Left forelimb (tissue), 1 donor: Measurements from ENCODE around the gene SGPP1.
A peak's percentile ranks its signal among the peaks of the same experiment; 100 is the strongest.
"Not testable (repeated sequence)": the region's sequence is repeated elsewhere in the genome, so short reads cannot be mapped to it uniquely, and the experiment has no call there.

Source experiments
- DNase-seq: peaks from one replicate; pipeline ENCODE4 v3.0.0-alpha.2; 2018; ENCODE audit warnings: low spot score

SGPP1 gene, protein sequence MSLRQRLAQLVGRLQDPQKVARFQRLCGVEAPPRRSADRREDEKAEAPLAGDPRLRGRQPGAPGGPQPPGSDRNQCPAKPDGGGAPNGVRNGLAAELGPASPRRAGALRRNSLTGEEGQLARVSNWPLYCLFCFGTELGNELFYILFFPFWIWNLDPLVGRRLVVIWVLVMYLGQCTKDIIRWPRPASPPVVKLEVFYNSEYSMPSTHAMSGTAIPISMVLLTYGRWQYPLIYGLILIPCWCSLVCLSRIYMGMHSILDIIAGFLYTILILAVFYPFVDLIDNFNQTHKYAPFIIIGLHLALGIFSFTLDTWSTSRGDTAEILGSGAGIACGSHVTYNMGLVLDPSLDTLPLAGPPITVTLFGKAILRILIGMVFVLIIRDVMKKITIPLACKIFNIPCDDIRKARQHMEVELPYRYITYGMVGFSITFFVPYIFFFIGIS

DNA sequence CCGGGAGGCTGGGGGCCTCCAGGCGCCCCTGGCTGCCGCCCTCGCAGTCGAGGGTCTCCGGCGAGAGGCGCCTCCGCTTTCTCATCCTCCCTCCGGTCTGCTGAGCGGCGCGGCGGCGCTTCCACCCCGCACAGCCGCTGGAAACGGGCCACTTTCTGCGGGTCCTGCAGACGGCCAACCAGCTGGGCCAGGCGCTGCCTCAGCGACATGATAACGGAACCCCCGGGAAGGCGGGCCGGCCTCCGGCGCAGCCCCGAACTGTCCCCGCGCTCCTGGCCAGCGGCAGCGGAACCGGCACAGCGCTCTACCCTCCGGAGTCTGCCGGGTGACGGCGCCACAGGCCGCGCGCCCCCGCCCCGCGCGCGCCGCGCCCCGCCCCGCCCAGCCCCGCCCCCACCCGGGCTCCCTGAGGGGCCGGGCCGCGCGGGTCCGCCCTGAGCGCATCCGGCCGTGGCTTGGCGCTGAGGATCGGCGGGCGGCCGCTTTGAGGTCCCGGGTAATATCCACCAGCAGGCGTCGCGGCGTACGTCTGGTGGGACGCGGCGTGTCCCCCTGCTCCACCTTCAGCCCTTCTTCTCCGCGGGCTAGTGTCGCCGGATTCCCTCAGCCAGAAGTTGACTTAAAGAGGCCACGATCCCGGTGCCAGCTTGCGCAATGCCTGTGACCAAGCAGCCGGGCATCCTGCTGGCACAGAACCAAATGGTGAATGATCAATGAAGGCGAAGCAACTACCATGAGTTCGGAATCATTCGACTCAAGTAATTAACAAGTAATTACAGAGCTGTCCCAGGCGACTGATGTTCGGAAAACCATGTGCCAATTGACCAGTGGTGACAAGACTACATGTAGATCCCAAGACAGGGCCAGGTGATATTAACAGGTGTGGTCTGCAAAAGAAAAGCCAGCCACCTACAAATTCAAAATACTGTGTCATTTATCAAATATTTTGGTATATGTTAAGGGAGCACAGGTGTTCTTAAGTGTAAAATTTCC lies at the start of gene SGPP1:
Gene SGPP1 (minus strand): TSS at position 330 of the 993 bp plus-strand sequence. CDS start 121 bp downstream, at position 209.
- DNase-seq, result peak; percentile 86

DNA sequence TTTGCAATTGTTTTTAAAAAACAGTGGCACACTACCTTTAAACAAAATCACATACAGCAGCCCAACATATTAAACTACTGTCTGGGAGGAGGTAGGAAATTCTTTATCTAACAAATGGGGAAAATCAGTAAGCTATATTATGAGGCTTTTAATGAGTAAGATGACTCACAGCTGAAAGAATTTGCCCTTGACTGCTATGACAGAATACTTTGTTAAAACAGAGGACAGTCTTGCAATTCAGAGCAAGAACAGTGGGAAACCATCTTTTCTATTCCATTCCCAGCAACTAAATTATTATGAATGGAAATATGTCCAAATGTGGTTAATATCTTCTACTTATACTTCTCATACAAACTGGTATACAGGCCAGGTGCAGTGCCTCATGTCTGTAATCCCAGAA lies 49.2 kb upstream of the SGPP1 start:
- DNase-seq, result no peak

DNA sequence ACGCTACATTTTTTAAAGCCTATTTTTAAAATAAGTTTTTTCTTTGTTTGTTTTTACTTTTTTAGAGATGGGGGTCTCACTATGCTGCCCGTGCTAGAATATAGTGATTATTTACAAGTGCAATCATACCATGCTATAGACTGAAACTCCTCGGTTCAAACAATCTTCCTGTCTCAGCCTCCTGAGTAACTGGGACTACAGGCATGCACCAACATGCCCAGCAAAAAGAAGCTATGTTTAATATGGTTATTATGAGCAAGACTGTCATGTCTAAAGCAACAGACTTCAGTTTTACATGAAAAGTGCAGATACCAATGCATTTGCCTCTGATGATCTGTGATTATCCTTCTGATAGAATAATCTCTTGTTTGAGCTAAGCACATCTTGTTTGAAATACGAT lies 45.6 kb upstream of the SGPP1 start:
- DNase-seq, result no peak

DNA sequence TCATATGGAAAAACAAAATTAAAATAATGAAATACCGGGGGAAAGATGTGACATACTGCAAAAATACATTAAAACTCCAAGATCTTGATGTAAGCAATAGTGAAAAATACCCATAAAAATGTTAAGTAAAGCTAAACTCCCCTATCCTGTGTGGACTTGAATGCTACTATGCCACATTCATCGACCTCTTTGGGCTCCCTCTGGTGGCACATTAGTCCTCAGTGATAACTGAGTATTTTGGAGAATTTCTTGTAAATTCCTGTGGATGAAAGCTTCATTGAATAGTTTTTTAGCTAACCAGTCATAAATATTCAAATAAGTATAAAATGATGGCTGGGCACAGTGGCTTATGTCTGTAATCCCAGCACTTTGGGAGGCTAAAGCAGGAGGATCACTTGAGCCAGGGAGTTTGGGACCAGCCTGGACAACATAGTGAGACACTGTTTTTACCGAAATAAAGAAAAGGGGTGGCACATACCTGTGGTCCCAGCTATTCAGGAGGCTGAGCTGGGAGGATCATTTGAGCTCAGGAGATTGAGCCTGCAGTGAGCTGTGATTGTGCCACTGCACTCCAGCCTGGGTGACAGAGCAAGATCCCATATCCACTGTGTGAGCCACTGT lies 42.4 kb upstream of the SGPP1 start:
- no peak for DNase-seq

DNA sequence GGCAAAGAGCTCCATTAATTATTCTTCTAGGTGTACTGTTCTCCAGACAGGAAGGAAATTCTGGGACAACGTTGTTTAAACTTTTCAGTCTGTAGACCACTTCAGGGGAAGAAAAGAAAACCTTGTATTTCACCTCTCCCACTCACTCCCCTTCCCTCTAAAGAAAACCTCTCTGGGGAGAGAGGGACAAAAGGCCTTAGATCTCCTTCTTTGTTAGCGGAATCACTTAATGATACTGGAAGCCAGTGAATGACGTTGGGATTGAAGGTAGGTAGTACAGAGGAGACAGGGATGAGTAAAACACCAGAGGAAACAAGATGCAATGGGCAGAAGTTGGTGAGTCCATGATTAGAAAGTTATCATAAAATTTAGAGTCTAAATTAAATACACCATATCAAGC lies 38.7 kb upstream of the SGPP1 start:
- DNase-seq, result no peak

DNA sequence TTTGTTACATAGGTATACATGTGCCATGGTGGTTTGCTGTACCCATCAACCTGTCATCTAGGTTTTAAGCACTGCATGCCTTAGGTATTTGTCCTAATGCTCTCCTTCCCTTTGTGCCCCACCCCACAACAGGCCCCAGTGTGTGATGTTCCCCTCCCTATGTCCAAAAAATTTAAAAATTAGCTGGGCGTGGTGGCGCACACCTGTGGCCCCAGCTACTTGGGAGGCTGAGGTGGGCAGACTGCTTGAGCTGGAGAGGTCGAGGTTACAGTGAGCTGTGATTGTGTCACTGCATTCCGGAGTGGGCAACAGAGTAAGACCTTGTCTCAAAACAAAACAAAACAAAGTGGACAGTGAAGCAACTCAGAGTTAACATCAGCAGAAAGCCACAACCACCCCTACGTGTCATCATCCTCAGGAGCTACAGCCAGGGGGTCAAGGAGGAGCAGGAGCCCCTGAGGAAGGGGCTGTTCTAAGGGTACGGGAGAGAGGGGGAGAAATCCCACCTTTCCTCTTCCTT lies 36.8 kb upstream of the SGPP1 start:
- no peak for DNase-seq

DNA sequence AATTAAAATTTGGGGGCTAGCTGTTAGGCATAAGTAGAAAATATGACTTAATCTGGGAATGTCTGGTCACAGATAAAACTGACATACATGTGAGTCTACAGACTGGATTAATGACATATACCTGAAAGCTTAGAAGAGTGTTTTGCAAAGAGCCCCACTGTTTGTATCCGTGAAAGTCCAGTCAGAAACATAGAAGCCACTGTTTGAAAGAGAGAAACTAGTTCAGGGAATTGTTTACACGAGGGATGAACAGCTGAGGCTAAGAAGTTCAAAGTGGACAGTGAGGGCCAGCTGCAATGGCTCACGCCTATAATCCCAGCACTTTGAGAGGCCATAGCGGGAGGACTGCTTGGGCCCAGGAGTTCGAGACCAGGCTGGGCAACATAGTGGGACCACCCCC lies 36.2 kb upstream of the SGPP1 start:
- no peak for DNase-seq

DNA sequence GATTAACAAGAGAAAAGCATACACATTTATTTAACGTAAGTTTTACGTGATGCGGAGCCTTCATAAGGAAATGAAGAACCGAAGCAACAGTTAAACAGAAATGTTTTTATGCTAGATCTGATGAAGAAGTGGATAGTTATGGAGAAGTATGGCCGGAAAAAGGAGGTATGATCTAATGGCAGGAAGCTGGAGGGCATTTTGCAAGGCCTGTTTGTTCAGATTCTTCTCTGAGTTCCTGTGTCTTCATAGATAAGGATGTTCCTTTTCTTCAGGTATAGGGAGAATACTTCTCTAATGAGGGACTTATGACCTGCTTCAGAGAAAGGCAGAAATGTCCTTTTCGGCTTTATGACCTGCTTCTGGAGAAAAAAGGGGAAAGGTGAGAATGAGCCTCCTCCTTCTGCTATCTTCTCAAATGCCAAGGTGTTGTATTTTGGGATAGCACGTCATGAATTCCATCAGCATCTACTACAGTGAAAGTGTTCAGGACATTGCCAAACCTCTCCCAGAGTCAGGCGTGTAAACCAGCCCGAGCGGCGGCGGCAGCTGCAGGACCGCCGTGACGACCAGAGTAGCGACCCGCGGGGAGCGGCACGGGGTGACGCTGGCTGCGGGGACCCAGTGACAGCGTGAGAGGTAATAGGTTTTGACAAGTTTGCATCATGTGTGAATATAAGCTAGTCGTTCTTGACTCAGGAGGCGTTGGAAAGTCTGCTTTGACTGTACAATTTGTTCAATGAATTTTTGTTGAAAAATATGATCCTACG lies 33.7 kb upstream of the SGPP1 start:
- no peak for DNase-seq

DNA sequence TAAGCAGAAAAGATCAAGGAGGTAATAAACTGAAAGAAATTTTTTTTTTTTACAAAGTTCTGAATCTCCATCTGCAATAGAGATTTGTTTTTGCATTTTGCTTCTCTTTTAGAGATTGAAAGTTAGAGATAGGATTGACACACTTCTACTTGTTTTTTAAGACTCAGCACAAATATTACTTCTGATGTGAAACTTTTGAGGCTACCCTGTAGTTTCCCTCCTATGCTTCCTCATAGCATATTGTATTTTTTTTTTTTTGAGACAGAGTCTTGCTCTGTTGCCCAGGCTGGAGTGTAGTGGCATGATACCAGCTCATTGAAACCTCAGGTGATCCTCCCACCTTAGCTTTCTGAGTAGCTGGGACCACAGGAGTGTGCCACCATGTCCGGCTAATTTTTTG lies 32.1 kb upstream of the SGPP1 start:
- no peak for DNase-seq

DNA sequence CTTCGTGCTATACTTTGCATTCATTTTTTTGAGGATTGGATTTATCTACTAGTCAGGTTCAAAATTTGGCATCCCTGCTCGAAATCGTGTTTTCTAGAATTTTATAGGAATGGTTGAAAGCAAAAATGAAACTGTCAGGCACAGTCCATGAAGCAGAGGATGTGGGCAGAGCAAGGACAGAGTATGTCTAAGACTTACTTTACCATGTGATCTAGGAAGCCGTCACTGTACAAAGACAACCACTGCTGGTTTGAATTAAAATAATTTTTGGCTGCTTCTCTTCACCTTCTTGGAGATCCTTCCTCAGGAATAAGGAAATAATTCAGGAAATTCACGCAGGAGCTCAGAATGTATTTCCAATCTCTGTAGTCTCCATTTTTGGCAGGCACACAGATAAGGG lies 31.6 kb upstream of the SGPP1 start:
- no peak for DNase-seq

DNA sequence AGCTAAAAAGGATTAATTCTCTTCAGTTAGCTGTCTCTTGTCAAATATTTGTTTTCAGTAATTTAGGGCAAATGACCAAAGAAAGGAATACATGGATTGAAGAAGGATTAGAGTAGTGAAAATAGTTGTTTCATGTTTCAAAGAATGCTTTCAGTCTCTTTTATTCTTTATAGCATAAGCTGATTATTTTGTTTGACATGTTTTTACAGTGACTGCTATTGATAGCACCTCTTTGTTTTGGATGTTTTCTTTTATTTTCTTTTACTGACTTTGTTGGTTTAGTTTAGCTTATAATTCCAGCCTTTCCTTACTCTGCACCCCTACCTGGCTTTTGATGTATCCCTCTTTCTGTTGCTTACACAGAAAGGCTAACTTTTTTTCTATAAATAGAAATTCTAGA lies 29.3 kb upstream of the SGPP1 start:
- DNase-seq, result no peak

DNA sequence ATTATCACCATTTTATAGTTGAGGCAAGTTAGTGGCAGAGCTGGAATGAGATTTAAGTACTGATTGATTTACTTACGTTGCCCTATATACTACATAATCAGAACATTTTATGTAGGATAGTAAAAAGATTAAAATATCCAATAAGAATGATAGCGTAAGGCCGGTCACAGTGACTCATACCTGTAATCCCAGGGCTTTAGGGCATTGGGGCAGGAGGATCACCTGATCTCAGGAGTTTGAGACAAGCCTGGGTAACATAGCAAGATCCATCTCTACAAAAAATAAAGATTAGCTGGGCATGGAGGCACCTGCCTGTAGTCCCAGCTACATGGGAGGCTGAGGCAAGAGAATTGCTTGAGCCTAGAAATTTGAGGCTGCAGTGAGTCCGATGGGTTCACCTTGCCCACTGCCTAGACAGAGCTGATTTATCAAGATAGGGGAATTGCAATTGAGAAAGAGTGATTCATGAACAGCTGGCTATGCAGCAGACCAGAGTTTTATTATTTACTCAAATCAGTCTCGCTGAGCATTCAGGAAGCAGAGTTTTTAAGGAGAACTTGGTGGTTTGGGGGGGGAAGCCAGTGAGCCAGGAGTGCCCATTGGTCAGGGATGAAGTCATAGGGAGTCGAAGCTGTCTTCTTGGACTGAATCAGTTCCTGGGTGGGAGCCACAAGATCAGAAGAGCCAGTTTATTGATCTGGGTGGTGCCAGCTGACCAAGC lies 24.7 kb upstream of the SGPP1 start:
- DNase-seq, result no peak

DNA sequence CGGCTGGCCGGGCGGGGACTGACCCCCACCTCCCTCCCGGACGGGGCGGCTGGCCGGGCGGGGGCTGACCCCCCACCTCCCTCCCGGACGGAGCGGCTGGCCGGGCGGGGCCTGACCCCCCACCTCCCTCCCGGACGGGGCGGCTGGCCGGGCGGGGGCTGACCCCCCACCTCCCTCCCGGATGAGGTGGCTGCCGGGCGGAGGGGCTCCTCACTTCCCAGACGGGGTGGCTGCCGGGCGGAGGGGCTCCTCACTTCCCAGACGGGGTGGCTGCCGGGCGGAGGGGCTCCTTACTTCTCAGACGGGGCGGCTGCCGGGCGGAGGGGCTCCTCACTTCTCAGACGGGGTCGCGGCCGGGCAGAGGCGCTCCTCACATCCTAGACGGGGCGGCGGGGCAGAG lies 23.2 kb upstream of the SGPP1 start:
- not testable (repeated sequence) for DNase-seq

DNA sequence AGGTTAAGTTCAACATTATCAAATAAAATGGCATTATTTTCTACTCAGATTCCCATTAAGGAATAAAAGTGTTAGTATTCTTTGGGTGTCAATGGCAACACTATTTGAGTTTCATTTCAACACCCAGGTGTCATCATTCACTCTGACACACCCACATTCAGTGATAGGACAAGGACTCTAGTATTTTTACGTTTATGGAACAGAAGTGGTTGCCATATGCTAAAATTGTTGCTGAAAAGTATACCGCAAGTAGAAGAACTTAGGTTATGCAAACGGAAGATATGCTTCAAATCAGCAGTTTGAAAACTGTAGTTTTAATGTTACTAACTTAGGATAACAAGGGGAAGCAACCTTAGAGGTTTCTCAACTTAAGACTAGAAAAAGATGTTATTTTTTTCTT lies 20.0 kb upstream of the SGPP1 start:
- no peak for DNase-seq

DNA sequence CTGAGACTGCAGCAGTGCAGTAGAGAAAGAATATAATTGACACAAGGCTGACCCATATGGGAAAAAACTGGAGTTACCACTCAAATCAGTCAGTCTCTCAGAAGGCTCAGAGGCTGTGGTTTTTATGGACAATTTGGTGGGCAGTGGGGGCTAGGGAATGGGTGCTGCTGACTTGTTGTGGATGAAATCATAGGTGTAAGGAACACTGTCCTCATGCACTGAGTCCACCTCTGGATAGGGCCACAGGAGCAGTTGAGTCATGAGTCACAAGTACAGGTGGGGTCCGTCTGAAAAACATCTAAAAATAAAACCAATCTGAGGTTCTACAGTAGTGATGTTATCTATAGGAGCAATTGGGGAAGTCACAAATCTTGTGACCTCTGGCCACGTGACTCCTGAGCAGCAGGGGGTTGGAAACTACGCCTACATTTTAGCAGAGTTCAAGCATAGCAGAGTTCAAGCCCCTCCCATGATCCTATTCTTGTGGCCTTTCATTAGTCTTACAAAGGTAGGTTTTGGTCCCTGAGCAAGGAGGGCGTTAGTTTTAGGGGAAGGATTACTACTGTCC lies 18.1 kb upstream of the SGPP1 start:
- no peak for DNase-seq

DNA sequence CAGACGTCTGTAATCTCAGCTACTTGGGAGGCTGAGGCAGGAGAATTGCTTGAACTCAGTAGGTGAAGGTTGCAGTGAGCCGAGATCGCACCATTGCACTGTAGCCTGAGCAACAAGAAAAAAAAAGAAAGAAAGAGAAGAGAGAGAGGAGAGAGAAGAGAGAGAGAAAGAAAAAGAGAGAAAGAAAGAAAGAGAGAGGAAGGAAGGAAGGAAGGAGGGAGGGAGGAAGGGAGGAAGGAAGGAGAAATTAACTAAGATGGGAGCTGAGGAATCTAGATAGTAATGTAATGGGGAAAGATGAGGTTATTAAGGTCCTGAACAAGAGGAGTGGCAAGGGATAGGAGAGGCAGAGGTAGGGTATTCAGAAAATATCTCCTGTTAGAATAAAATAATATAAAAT lies 17.4 kb upstream of the SGPP1 start:
- DNase-seq, result no peak

DNA sequence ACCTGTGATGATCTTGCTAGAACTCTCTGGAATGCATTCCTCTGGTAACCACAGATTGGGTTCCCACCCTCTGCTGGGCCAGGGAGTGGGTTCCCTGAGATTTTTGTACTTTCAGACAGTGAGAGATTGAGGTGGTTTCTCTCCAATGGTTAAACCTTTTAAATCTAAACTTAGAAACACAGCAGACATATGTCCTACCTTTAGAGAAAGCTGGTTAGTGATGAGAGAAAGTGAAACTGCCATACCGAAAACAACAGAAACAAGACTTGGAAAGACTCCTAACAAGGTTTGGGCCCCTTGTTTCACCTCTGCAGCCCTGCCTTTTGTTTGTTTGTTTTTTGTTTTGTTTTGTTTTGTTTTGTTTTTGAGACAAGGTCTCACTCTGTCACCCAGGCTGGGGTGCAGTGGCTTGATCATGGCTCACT lies 9.7 kb upstream of the SGPP1 start:
- DNase-seq, result no peak

DNA sequence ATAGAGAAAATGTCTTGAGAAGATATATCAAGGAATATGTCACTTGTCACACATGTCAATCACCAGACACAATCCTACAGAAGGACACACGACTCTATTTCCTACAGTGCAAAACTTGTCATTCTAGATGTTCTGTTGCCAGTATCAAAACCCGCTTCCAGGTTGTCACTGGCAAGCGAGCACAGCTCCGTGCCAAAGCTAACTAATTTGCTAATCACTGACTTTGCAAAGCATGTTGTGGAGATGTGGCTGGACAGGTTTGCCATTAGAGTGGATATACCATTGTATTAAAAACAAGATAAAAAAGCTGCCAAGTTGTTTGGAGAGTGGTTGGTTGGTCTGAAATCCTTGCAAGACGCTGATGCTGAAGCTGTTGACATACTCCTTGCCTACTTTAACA lies 7.9 kb upstream of the SGPP1 start:
- no peak for DNase-seq

DNA sequence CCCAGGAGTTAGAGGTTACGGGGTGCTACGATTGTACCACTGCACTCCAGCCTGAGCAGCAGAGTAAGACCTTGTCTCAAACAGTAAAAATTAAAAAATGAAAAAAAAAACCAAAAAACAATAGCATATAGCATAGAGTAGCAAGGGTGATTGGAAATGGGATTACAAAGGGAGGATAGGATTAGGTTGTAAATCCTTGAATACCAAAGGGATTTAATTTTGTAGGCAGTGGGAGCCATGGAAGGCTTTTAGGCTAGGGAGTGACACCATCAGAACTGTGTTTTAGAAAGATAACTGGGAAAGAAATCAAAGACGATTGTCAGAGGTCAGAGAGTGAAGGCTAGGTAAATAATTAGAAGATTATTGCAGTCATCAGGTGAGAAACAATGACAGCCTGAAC lies 2.8 kb upstream of the SGPP1 start:
- DNase-seq, result no peak

DNA sequence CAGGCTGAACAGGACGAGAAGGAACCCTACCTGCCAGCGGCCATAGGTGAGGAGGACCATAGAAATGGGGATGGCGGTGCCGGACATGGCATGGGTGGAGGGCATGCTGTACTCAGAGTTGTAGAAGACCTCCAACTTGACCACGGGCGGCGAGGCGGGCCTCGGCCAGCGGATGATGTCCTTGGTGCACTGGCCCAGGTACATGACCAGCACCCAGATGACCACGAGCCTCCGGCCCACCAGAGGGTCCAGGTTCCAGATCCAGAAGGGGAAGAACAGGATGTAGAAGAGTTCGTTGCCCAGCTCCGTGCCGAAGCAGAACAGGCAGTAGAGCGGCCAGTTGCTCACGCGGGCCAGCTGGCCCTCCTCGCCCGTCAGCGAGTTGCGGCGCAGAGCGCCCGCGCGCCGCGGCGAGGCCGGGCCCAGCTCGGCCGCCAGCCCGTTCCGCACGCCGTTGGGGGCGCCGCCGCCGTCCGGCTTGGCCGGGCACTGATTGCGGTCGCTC lies 582 bp downstream of the SGPP1 start:
- DNase-seq, result no peak
